ENCODE data around the gene PPP1R1A.

The PPP1R1A gene

DNA sequence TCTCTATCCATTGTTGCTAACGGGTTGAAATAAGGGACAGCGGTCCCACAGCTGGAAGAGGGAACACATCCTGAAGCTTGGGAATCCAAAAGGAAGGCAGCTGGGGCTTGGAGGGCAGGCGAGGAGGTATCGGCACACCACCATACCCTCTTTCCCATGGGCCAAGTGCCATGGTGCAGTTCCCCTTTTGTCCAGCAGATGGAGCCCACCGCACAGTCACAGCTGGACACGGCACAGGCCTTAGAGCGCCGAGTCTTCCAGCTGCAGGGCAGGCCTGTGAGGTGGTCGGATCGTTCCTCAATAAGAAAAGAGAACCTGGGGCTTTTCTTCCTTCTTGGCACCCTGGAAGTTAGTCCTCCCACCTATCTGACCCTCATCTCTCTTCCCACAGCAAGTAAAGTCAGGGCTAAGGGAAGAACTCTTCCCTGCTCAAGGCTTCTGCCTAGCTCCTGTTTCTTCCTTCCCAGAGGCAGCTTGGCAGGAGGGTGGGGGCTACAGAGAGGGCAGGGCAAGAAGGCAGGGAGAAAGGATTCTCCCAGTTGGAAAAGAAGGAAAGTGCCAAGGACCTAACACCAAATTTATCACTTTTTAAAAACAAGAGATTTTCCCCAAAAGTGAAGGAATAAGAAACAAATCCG is 8.6 kb downstream of the PPP1R1A start:
- no peak overlapping the region for H3K4me3 ChIP-seq (ENCODE audit: low read depth, low read length)
- peak; percentile 82 for DNase-seq (ENCODE audit: low read depth)
- TF ChIP-seq POLR2A (IDR thresholded peaks at IDR 0.05; ENCODE audit: extremely low read depth, insufficient read length) (no peak), CTCF (IDR thresholded peaks at IDR 0.05; ENCODE audit: low read depth, low read length) (peak; percentile 99), MAX (IDR thresholded peaks at IDR 0.05; ENCODE audit: low read depth, low read length) (peak; percentile 38; the same call in 1 of the 2 replicates), MYC (IDR thresholded peaks at IDR 0.05; ENCODE audit: low read depth, low read length) (no peak)

DNA sequence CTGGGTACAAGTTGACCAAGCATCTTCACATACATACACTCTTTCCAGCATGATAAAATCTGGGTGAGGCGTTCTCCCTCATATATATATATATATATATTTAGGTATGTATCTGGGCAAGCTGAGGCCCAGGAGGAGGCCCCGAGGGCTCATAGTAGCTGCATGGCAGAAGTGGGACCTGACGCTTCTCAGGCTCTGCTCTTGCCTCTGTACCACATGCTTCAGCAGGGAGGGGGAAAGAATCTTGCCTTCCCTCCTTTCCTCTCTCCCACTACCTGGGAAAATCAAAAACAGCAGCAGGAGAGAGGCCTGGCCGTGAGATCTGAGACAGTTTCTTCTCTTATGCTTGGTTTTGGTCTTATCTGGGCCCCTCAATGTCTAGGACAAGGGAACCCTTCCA is 9.2 kb downstream of the PPP1R1A start:
- no peak for DNase-seq (ENCODE audit: low read depth)
- no peak overlapping the region for H3K4me3 ChIP-seq (ENCODE audit: low read depth, low read length)
- TF ChIP-seq CTCF (IDR thresholded peaks at IDR 0.05; ENCODE audit: low read depth, low read length) (no peak), MYC (IDR thresholded peaks at IDR 0.05; ENCODE audit: low read depth, low read length) (no peak), MAX (IDR thresholded peaks at IDR 0.05; ENCODE audit: low read depth, low read length) (no peak), POLR2A (IDR thresholded peaks at IDR 0.05; ENCODE audit: extremely low read depth, insufficient read length) (no peak)

- TF ChIP-seq POLR2A (IDR thresholded peaks at IDR 0.05; ENCODE audit: extremely low read depth, insufficient read length), result no peak
- no peak for TF ChIP-seq MAX (IDR thresholded peaks at IDR 0.05; ENCODE audit: low read depth, low read length)
- no peak for TF ChIP-seq CTCF (IDR thresholded peaks at IDR 0.05; ENCODE audit: low read depth, low read length)
- no peak for TF ChIP-seq MYC (IDR thresholded peaks at IDR 0.05; ENCODE audit: low read depth, low read length)
- H3K4me3 ChIP-seq (ENCODE audit: low read depth, low read length), result no peak overlapping the region
- DNase-seq (ENCODE audit: low read depth), result no peak
Observed at GRCh38 chr12:54578778-54579177, 9.7 kb downstream of the PPP1R1A start.

DNA sequence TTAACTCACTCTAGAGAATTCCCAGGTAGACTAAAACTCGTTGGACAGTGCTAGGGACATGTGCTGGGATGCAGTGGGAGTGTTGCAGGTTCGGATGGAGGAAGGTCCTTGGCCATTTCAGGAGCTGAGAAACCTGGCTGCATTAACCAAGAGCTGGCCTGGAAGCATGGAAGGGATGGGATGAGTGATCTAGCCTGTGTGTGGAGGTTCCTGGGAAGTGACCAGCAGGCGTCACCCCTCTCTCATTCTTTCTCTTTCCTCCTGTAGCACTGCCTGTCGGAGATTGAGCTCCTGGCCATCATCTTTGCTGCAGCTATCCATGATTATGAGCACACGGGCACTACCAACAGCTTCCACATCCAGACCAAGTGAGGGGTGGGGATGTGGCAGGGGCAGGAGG is 15.6 kb downstream of the PPP1R1A start:
- no peak for TF ChIP-seq CTCF (IDR thresholded peaks at IDR 0.05; ENCODE audit: low read depth, low read length)
- TF ChIP-seq MAX (IDR thresholded peaks at IDR 0.05; ENCODE audit: low read depth, low read length), result no peak
- TF ChIP-seq MYC (IDR thresholded peaks at IDR 0.05; ENCODE audit: low read depth, low read length), result no peak
- TF ChIP-seq POLR2A (IDR thresholded peaks at IDR 0.05; ENCODE audit: extremely low read depth, insufficient read length), result no peak
- DNase-seq (ENCODE audit: low read depth), result no peak
- no peak overlapping the region for H3K4me3 ChIP-seq (ENCODE audit: low read depth, low read length)

DNA sequence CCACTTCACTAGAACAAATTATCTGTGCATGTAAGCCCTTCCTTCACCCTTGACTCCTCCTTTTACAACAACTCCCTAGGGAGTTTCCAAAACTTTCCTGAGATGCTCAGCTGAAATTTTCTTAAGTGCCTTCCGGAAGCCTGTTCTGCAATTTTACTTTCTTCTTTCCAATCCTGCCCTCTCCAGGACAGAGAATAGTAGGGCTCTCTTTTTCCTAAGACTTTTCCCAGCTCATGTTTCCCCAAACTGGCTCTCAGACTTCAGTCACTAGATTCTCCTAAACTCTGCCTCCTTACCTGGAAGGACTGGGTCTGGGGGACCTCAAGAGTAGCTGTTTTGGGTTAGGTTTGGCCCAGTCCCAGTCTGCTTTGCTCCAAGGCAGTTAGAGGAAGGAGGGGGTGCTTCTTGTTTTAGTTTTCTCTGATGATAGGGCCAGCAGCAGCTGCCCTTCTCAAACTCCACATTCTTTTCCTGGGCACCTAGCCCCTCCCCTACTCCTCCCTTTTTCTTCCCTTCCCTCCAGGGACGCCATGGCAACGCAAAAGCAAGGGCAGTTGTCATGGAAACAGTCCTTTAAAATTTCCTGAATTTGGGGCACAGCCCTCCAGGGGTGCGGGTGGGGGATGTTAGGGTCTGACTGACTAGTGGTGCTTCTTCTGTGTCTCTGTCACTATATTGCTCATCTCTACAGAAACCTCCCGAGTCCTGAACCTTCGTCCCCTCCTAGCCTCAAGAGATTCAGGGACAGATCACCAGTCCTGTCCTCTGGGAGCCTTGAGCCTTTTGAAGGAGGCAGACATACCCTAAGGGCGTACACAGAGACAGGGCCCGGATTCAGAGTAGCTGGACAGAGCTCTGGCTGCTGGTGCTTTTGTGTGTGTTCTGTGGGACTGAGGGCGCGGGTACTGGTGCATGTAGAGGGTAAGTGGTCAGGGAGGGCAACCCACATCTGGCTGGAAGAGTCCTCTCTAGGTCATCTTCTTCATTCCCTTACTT is 17.0 kb downstream of the PPP1R1A start:
- no peak for DNase-seq (ENCODE audit: low read depth)
- no peak overlapping the region for H3K4me3 ChIP-seq (ENCODE audit: low read depth, low read length)
- TF ChIP-seq POLR2A (IDR thresholded peaks at IDR 0.05; ENCODE audit: extremely low read depth, insufficient read length) (no peak), CTCF (IDR thresholded peaks at IDR 0.05; ENCODE audit: low read depth, low read length) (no peak), MAX (IDR thresholded peaks at IDR 0.05; ENCODE audit: low read depth, low read length) (no peak), MYC (IDR thresholded peaks at IDR 0.05; ENCODE audit: low read depth, low read length) (no peak)
